ENCODE measurements around the gene ARHGAP33.
A peak's percentile ranks its signal among the peaks of the same experiment; 100 is the strongest.
"Not testable (repeated sequence)": the region's sequence is repeated elsewhere in the genome, so short reads cannot be mapped to it uniquely, and the experiment has no call there.

Gene ARHGAP33

GRCh38 chr19:35796645-35797542 is 21.5 kb downstream of the ARHGAP33 start:
- DNase-seq, result no peak

GRCh38 chr19:35797663-35798062 is 22.3 kb downstream of the ARHGAP33 start:
- no peak for DNase-seq

- no peak for DNase-seq
These were observed 26.5 kb downstream of the ARHGAP33 start for GRCh38 chr19:35801828-35802227.

- peak; percentile 99 for DNase-seq
These were observed 30.2 kb downstream of the ARHGAP33 start for GRCh38 chr19:35805526-35806102.

- DNase-seq, result no peak
These were observed 31.2 kb downstream of the ARHGAP33 start for GRCh38 chr19:35806597-35806996.

- no peak for DNase-seq
These were observed 32.3 kb downstream of the ARHGAP33 start for GRCh38 chr19:35807633-35808032.

- DNase-seq, result no peak
These were observed 36.2 kb downstream of the ARHGAP33 start for GRCh38 chr19:35811317-35812219.

- DNase-seq, result no peak
These were observed 37.1 kb downstream of the ARHGAP33 start, which contains the start of gene PRODH2 for GRCh38 chr19:35812220-35813042. PRODH2 (minus strand) TSS chr19:35812845; CDS start chr19:35812805, 40 bp downstream.

GRCh38 chr19:35813043-35813890 is 37.9 kb downstream of the ARHGAP33 start:
- no peak for DNase-seq

- peak; percentile 60 for DNase-seq
These were observed 40.9 kb downstream of the ARHGAP33 start for GRCh38 chr19:35816262-35816661.

- no peak for DNase-seq
These were observed 41.5 kb downstream of the ARHGAP33 start for GRCh38 chr19:35816846-35817245.

GRCh38 chr19:35818445-35818844 is 43.1 kb downstream of the ARHGAP33 start:
- no peak for DNase-seq

GRCh38 chr19:35822579-35822978 is 47.2 kb downstream of the ARHGAP33 start:
- no peak for DNase-seq

GRCh38 chr19:35824150-35824549 is 48.8 kb downstream of the ARHGAP33 start:
- no peak for DNase-seq

- no peak for DNase-seq
These were observed 53.4 kb downstream of the ARHGAP33 start for GRCh38 chr19:35828692-35829301.

- DNase-seq, result no peak
These were observed 55.6 kb downstream of the ARHGAP33 start for GRCh38 chr19:35830986-35831385.

- no peak for DNase-seq
These were observed 56.7 kb downstream of the ARHGAP33 start for GRCh38 chr19:35832054-35832453.

- DNase-seq, result no peak
These were observed 58.6 kb downstream of the ARHGAP33 start for GRCh38 chr19:35833972-35834371.

- DNase-seq, result not testable (repeated sequence)
These were observed 60.7 kb downstream of the ARHGAP33 start for GRCh38 chr19:35836096-35836495.
